DOHH2 (cell line): ENCODE data around the gene BSPRY.

ENCODE experiments used
- CTCF ChIP-seq: fragments of 200-600 bp; sonication (generic); IDR thresholded peaks from one replicate; pipeline ENCODE4 v1.5.1; 2014; ENCODE audit warnings: antibody characterized with exemption, mild to moderate bottlenecking, low read depth, low read length; ENCODE audit not compliant: poor library complexity, severe bottlenecking
- EZH2phosphoT487 ChIP-seq: fragments of 200-600 bp; sonication (generic); IDR thresholded peaks from 2 replicates; pipeline ENCODE4 v1.6.1; 2017; ENCODE audit warnings: borderline replicate concordance, mild to moderate bottlenecking, antibody characterized with exemption, low read length, moderate library complexity, mixed read lengths

GRCh38 chr9:113315231-113315630 lies 34.1 kb upstream of the BSPRY start:
- no peak for TF ChIP-seq CTCF
- no peak for TF ChIP-seq EZH2phosphoT487
